GM18861 (cell line): Measurements from ENCODE around the gene KRTAP24-1.

ENCODE experiments used
- ATAC-seq: cut with Tn5 transposase; IDR thresholded peaks from one replicate; pipeline ENCODE4 v1.9.1; 2021; ENCODE audit not compliant: unreplicated experiment

KRTAP24-1 gene

GRCh38 chr21:30238168-30238567, 44.6 kb downstream of the KRTAP24-1 start:
- no peak for ATAC-seq

- ATAC-seq = no peak
Measured at GRCh38 chr21:30234643-30235042, 48.1 kb downstream of the KRTAP24-1 start.

- ATAC-seq = no peak
Measured at GRCh38 chr21:30234050-30234449, 48.7 kb downstream of the KRTAP24-1 start.

GRCh38 chr21:30233228-30234020, 49.3 kb downstream of the KRTAP24-1 start:
- ATAC-seq = no peak

GRCh38 chr21:30232011-30232410, 50.7 kb downstream of the KRTAP24-1 start:
- ATAC-seq = no peak
